ENCODE measurements around the gene DDX47.
"Not testable (repeated sequence)": the region's sequence is repeated elsewhere in the genome, so short reads cannot be mapped to it uniquely, and the experiment has no call there.

The DDX47 gene

GRCh38 chr12:12872139-12872933, 59.2 kb downstream of the DDX47 start:
- no peak overlapping the region for H2AFZ ChIP-seq (ENCODE audit: low read length)
- no peak for TF ChIP-seq EZH2phosphoT487 (IDR thresholded peaks at IDR 0.05; ENCODE audit: borderline replicate concordance)
- TF ChIP-seq CTCF (conservative IDR thresholded peaks at IDR 0.05; ENCODE audit: low read length), result no peak
- no peaks in the 10 kb centered on the region for H4K20me1 ChIP-seq (ENCODE audit: insufficient read depth, low read length, poor library complexity, severe bottlenecking)
- no peak overlapping the region for H3K9ac ChIP-seq (ENCODE audit: low read depth, low read length, poor library complexity, severe bottlenecking)
- H3K4me3 ChIP-seq (ENCODE audit: low read length, poor library complexity, severe bottlenecking), result no peak overlapping the region
- H3K79me2 ChIP-seq (ENCODE audit: insufficient read depth, low read length), result no peaks in the 10 kb centered on the region
- no peaks in the 10 kb centered on the region for H3K4me1 ChIP-seq (ENCODE audit: insufficient read depth, low read length, poor library complexity, severe bottlenecking)
- H3K27me3 ChIP-seq (ENCODE audit: insufficient read depth, low read length, poor library complexity, severe bottlenecking), result no peaks in the 10 kb centered on the region
- no peak overlapping the region for H3K4me2 ChIP-seq (ENCODE audit: low read depth, low read length, poor library complexity, severe bottlenecking)
- no peaks in the 10 kb centered on the region for H3K36me3 ChIP-seq (ENCODE audit: insufficient read depth, low read length)
- H3K9me3 ChIP-seq (ENCODE audit: insufficient read depth, low read depth, low read length), result no peaks in the 10 kb centered on the region
- H3K9me2 ChIP-seq (replicated peaks; ENCODE audit: low read depth, low read length), result no peaks in the 10 kb centered on the region
- H3F3A ChIP-seq (ENCODE audit: low read depth), result no peaks in the 10 kb centered on the region

GRCh38 chr12:12872934-12873275, 59.8 kb downstream of the DDX47 start:
- Histone ChIP-seq H3F3A (ENCODE audit: low read depth) (no peaks in the 10 kb centered on the region), H3K27me3 (ENCODE audit: insufficient read depth, low read length, poor library complexity, severe bottlenecking) (no peaks in the 10 kb centered on the region), H3K9ac (ENCODE audit: low read depth, low read length, poor library complexity, severe bottlenecking) (no peak overlapping the region), H4K20me1 (ENCODE audit: insufficient read depth, low read length, poor library complexity, severe bottlenecking) (no peaks in the 10 kb centered on the region), H3K79me2 (ENCODE audit: insufficient read depth, low read length) (no peaks in the 10 kb centered on the region), H3K36me3 (ENCODE audit: insufficient read depth, low read length) (no peaks in the 10 kb centered on the region), H3K4me2 (ENCODE audit: low read depth, low read length, poor library complexity, severe bottlenecking) (no peak overlapping the region), H3K4me1 (ENCODE audit: insufficient read depth, low read length, poor library complexity, severe bottlenecking) (no peaks in the 10 kb centered on the region), H3K4me3 (ENCODE audit: low read length, poor library complexity, severe bottlenecking) (no peak overlapping the region), H3K9me3 (ENCODE audit: insufficient read depth, low read depth, low read length) (no peaks in the 10 kb centered on the region), H2AFZ (ENCODE audit: low read length) (no peak overlapping the region), H3K9me2 (replicated peaks; ENCODE audit: low read depth, low read length) (no peaks in the 10 kb centered on the region)
- TF ChIP-seq CTCF (conservative IDR thresholded peaks at IDR 0.05; ENCODE audit: low read length), result no peak
- no peak for TF ChIP-seq EZH2phosphoT487 (IDR thresholded peaks at IDR 0.05; ENCODE audit: borderline replicate concordance)

GRCh38 chr12:12874029-12874428, 60.9 kb downstream of the DDX47 start:
- peak overlapping the region; percentile 62; the same call in 1 of the 2 replicates for H2AFZ ChIP-seq (ENCODE audit: low read length)
- H4K20me1 ChIP-seq (ENCODE audit: insufficient read depth, low read length, poor library complexity, severe bottlenecking), result no peaks in the 10 kb centered on the region
- no peaks in the 10 kb centered on the region for H3K9me3 ChIP-seq (ENCODE audit: insufficient read depth, low read depth, low read length)
- H3K4me3 ChIP-seq (ENCODE audit: low read length, poor library complexity, severe bottlenecking), result no peak overlapping the region
- no peaks in the 10 kb centered on the region for H3K4me1 ChIP-seq (ENCODE audit: insufficient read depth, low read length, poor library complexity, severe bottlenecking)
- H3F3A ChIP-seq (ENCODE audit: low read depth), result no peaks in the 10 kb centered on the region
- H3K9ac ChIP-seq (ENCODE audit: low read depth, low read length, poor library complexity, severe bottlenecking), result no peak overlapping the region
- H3K79me2 ChIP-seq (ENCODE audit: insufficient read depth, low read length), result no peaks in the 10 kb centered on the region
- TF ChIP-seq EZH2phosphoT487 (IDR thresholded peaks at IDR 0.05; ENCODE audit: borderline replicate concordance), result no peak
- no peak for TF ChIP-seq CTCF (conservative IDR thresholded peaks at IDR 0.05; ENCODE audit: low read length)
- no peak overlapping the region for H3K4me2 ChIP-seq (ENCODE audit: low read depth, low read length, poor library complexity, severe bottlenecking)
- H3K36me3 ChIP-seq (ENCODE audit: insufficient read depth, low read length), result no peaks in the 10 kb centered on the region
- no peaks in the 10 kb centered on the region for H3K27me3 ChIP-seq (ENCODE audit: insufficient read depth, low read length, poor library complexity, severe bottlenecking)
- no peaks in the 10 kb centered on the region for H3K9me2 ChIP-seq (replicated peaks; ENCODE audit: low read depth, low read length)

GRCh38 chr12:12875301-12875700, 62.2 kb downstream of the DDX47 start:
- not testable (repeated sequence) for H3K79me2 ChIP-seq (ENCODE audit: insufficient read depth, low read length); H3K9me3 ChIP-seq (ENCODE audit: insufficient read depth, low read depth, low read length); H3K4me2 ChIP-seq (ENCODE audit: low read depth, low read length, poor library complexity, severe bottlenecking); H3K9ac ChIP-seq (ENCODE audit: low read depth, low read length, poor library complexity, severe bottlenecking); H3F3A ChIP-seq (ENCODE audit: low read depth); H3K27me3 ChIP-seq (ENCODE audit: insufficient read depth, low read length, poor library complexity, severe bottlenecking); H3K4me3 ChIP-seq (ENCODE audit: low read length, poor library complexity, severe bottlenecking); H3K9me2 ChIP-seq (replicated peaks; ENCODE audit: low read depth, low read length); H3K4me1 ChIP-seq (ENCODE audit: insufficient read depth, low read length, poor library complexity, severe bottlenecking); H4K20me1 ChIP-seq (ENCODE audit: insufficient read depth, low read length, poor library complexity, severe bottlenecking); H2AFZ ChIP-seq (ENCODE audit: low read length); H3K36me3 ChIP-seq (ENCODE audit: insufficient read depth, low read length)
